NCI-H2029 treated with DMSO at 0.1 percent for 48 hours (cell line): ENCODE results near the gene BCAT1.
"Not testable (repeated sequence)": the region's sequence is repeated elsewhere in the genome, so short reads cannot be mapped to it uniquely, and the experiment has no call there.

Experiments used
- DNase-seq: peaks from one replicate; lab custom pipeline; 2025; lab: John Stamatoyannopoulos, UW

The BCAT1 gene

GRCh38 chr12:24814379-24815113 lies 134.4 kb downstream of the BCAT1 start:
- no peak for DNase-seq

- DNase-seq: no peak
These were observed 138.5 kb downstream of the BCAT1 start for GRCh38 chr12:24810378-24810777.

GRCh38 chr12:24809306-24809705 lies 139.6 kb downstream of the BCAT1 start:
- not testable (repeated sequence) for DNase-seq

- DNase-seq: no peak
These were observed 140.2 kb downstream of the BCAT1 start for GRCh38 chr12:24808651-24809050.

- DNase-seq: no peak
These were observed 142.5 kb downstream of the BCAT1 start for GRCh38 chr12:24806386-24806785.

- DNase-seq: no peak
These were observed 145.3 kb downstream of the BCAT1 start for GRCh38 chr12:24803430-24804245.

- no peak for DNase-seq
These were observed 150.6 kb downstream of the BCAT1 start for GRCh38 chr12:24798335-24798734.

- DNase-seq: no peak
These were observed 151.0 kb downstream of the BCAT1 start for GRCh38 chr12:24797901-24798300.

- DNase-seq: no peak
These were observed 152.0 kb downstream of the BCAT1 start for GRCh38 chr12:24796876-24797275.

GRCh38 chr12:24795699-24796347 lies 153.1 kb downstream of the BCAT1 start:
- DNase-seq: no peak

- DNase-seq: no peak
These were observed 157.3 kb downstream of the BCAT1 start for GRCh38 chr12:24791622-24792021.

GRCh38 chr12:24788886-24789285 lies 160.0 kb downstream of the BCAT1 start:
- DNase-seq: no peak

- DNase-seq: no peak
These were observed 168.1 kb downstream of the BCAT1 start for GRCh38 chr12:24780697-24781368.

- DNase-seq: no peak
These were observed 170.2 kb downstream of the BCAT1 start for GRCh38 chr12:24778486-24779304.

- DNase-seq: no peak
These were observed 171.5 kb downstream of the BCAT1 start for GRCh38 chr12:24777359-24777758.

- no peak for DNase-seq
These were observed 172.0 kb downstream of the BCAT1 start for GRCh38 chr12:24776861-24777260.

- no peak for DNase-seq
These were observed 173.8 kb downstream of the BCAT1 start for GRCh38 chr12:24775073-24775472.

GRCh38 chr12:24773996-24774395 lies 174.9 kb downstream of the BCAT1 start:
- DNase-seq: no peak

GRCh38 chr12:24772813-24773212 lies 176.1 kb downstream of the BCAT1 start:
- DNase-seq: no peak

GRCh38 chr12:24770821-24771220 lies 178.1 kb downstream of the BCAT1 start:
- no peak for DNase-seq

- no peak for DNase-seq
These were observed 178.6 kb downstream of the BCAT1 start for GRCh38 chr12:24770334-24770733.
